Left renal pelvis (tissue), 4 donors: ENCODE measurements around the gene AP1S1. TPM values are rescaled to one million over a fixed set of nuclear protein-coding genes. Genes with fewer than 3 reads are reported as not detected.

Source experiments
- DNase-seq, 4 donors: peaks; one replicate each; pipeline ENCODE4 v3.0.0-alpha.2; 2013; ENCODE audit warnings: low read depth in 4 of 4, low spot score in 3 of 4
- polyA plus RNA-seq, 4 donors: library from polyadenylated mRNA; unstranded; fragments of 120-200 nt; gene quantifications; one replicate each; pipeline ENCODE4 v1.2.1, GENCODE V29; 2013; ENCODE audit not compliant: insufficient read length in 4 of 4

The AP1S1 gene
- polyA plus RNA-seq, 4 donors = 40.2 to 80.3 (median 71.7) TPM

DNA sequence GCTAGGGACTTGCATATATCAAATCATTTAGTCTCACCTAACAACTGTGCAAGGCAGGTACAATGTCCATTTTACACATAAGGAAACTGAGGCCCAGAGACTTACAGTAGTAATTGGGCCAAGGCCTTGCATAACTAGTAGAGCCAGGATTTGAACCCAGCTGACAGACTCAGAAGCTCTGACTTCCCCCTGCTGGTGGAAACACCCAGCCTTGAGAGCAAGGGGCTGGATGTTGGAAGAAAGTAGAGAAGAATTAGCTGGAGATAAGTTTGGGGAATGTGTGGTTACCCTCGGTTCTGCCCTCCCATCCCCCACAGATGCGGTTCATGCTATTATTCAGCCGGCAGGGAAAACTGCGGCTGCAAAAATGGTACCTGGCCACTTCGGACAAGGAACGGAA is 2.0 kb downstream of the AP1S1 start:
- no peak for DNase-seq

DNA sequence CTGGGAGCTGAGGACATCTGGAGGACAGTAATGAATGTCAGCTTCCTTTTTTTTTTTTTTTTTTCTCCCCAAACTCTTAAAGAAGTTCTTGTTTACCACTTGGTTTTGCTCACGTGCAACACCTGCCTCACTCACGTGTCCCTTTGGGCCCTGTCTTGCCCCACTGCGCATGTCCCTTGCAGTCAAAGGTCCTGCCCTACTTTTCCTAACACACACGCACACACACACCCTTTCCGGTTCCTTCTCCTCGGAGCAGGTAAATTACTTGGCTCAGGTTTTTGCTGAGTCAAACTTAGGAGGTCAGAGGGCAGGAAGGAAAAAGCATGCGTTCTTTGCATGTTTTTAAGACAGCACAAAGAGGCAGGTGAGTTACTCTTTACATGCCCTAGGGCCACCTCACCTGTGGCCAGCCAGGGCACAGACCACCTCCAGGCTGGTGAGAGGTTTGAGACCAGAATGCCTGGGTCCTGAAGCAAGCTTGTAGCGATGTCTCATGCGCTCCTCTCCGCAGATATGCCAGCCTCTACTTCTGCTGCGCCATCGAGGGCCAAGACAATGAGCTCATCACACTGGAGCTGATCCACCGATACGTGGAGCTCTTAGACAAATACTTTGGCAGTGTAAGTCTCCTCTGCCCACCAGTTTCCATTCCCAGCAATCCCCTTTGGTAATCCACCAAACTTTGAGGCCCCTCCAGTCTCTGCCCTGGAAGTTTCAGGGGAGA is 2.8 kb downstream of the AP1S1 start:
- DNase-seq = no peak

DNA sequence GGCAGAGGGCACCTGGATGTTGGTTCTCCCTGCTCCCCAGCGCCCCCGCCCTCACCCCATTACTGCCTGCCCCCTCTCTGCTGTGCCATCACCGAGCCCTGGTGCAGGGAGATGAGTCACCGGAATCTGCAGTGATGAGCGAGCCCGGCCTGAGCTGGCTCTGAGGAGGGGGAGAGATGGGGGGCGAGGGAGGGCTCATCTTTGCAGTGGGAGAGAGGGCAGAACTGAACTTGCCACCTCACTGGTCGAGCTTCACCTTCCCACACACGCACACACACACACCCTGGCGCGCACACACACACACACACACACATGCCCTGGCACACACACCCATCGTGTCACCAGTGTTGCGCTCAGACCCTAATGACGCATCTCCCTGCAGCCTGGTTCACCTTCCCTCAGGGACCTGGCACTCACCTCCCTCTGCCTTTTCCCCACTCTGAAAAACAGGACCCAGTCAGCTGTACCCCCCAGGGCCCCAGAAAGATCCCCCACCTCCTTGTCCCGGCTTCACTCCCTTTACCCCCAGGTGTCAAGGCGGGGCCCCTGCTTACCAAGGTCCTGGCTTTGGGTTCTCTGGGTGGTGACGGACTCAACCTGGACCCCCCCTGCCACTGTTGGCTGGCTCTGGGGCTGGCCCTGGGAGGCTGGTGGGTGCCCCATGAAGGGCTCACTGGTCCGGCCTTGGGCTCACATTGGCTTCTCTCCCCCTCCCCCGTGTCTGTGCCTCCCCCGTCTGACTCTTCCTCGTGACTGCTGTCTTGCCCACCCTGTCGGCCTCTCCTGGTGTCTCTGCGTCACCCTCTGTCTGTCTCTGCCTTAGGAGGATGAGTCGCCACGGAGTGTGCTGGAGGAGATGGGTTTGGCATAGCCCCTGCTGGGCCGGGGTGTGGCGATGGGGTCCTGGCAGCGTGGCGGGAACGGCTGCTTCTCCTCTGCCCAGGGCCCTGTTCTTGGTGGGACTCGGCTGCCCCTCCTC is 5.7 kb downstream of the AP1S1 start:
- DNase-seq = no peak

DNA sequence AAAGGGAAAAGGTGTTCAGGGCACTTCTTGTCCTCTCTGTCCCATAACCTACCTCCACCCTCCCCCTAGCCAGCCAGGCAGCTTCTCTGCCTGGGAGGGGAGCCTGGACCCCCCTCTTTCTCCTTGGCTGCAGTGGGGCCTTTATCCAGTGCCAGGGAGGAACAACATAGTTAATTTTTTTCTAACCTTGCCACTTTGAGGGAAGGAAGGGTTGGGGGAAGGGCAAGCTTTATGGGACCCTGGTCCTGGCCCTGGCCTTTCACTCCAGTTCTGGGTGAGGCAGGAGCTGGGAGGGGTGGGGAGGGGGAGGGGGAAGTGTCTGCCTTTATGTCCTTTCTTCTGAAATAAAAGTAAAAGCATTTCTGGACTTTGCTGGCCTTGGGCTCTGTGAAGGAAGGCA is 6.6 kb downstream of the AP1S1 start:
- no peak for DNase-seq

DNA sequence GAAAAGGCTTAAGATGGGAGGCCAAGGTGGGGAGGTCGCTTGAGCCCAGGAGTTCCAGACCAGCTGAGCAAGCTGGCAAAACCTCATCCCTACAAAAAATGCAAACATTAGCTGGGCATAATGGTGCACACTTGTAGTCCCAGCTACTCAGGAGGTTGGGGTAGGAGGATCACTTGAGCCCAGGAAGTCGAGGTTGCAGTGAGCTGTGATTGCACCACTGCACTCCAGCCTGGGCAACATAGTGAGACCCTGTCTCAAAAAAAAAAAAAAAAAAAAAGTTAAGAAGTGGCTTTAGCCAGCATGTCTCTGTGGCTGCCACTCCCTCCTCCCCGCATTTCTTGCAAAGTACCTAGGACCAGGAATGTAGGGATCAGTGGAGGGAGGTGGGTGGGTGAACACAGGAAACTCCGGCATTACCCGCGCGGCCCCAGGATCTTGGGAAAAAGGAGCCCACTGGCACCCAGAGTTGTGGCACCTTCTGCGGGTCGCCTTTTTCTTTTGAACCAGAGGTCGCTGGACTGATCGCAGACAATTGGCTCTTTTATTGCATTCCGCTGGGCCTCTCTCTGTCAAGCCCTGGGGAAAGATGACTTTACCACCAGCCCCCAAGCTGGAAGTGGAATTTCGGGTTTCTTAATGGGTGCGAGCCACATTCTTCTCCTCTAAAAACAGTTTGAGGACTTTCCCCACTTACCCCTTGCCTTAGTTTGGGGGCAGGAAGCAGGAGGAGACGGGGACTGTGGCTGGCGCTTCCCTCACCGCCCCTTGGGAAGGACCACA is 7.6 kb downstream of the AP1S1 start:
- DNase-seq = no peak

DNA sequence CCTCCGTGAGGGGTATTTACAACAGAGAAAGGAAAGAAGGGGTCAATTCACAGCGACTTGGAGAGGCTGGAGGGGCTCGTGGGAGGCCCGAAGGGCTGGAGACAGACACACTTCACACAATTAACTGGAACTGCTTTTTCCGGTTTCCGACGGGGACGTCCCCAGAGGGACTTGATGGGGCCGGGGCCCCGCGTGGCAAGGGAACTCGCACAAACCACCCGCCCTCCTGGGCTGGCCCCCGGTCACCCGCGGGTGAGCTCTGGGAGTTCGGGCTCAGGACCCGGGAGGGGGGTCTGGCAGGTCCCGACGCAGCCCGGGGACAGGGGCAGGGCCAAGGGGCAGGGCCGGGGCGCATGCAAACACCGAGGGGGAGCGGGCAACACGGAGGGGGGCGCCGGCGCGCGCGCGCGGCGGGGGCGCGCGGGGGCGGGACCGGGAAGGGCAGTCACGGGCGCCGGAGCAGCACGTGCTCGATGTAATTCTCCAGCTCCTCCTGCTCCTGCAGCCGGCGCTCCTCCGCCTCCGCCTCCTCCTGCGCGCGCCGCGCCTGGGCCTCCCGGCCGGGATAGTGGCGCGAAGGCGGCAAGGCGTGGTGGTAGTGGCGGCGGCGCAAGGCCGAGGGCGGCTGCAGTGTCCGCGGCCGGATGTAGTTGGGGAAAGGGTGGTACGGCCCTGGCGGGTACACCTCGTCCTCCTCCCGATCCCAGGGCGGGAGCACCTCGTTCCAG is 8.4 kb downstream of the AP1S1 start:
- DNase-seq = no peak

DNA sequence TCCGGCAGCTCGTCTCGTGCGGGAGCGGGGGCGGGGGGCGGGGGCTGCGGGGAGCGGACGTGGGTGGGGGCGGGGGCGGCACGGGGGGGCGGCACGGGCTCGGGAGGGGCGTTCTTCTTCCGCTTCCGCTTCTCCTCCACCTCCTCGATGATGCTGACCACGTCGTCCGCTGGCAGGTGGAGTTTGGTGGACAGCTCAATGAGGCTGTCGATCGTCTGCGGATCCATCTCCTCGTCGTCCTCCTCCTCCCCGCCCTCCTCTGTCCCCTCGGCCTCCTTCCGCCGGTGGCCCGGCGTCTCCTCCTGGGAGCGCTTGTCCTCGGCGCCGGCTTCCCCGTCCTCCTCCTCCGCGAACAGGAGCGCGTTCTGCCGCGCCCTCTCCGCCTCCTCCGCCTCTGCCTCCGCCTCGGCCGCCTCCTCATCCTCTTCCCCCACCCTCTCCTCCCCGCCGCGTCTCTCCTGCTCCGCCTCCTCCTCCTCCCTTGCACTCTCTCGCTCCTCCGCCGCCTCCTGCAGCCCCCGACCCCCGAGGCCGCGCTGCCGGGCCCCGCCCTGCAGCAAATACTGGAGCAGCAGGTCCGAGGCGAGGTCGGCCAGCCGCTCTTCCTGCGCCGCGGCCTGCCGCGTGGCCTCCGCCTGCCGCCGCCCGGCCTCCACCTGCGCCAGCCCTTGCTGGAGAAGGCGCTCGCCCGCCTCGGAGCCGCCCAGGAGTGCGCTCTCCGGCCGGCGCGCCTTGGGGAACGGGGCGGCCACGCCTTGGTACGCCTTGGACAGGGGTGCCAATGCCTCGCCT is 9.2 kb downstream of the AP1S1 start:
- no peak for DNase-seq

DNA sequence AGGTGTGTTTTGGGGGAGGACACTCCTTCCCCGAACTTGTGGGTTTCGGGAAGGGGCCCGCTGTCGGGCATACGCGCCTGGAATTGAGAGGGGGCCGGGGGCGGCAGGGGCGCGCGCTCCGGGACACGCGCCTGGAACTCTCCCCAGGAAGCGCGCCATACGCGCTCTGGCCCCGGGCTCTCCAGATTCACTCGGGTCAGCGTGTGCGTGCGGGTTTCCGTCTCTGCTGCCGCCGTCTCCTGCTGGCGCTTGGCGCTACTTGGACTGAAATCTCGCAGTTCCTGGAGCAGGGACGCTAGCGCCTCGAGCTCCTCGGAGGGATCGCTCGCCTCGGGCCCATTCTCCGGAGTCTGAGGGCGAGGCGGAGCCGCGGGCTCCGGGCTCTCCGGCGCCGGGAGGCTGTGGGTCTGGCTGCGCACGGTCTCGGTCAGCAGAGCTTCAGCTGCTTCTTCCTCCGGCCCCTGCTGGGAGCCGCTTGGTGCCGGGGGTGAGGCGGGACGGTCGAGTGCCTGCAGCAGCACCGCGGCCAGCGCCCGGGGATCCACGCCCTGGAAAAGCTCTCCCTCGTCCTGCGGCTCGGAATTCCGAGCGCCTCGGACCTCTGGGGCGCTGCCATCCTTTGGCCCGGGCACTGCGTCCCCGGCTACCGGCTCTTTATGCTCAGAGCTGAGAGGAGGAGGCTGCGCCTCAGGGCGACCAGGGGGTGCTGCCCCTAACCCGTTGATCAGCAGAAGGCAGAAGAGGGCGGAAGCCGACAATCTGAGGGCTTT is 10.0 kb downstream of the AP1S1 start:
- no peak for DNase-seq

DNA sequence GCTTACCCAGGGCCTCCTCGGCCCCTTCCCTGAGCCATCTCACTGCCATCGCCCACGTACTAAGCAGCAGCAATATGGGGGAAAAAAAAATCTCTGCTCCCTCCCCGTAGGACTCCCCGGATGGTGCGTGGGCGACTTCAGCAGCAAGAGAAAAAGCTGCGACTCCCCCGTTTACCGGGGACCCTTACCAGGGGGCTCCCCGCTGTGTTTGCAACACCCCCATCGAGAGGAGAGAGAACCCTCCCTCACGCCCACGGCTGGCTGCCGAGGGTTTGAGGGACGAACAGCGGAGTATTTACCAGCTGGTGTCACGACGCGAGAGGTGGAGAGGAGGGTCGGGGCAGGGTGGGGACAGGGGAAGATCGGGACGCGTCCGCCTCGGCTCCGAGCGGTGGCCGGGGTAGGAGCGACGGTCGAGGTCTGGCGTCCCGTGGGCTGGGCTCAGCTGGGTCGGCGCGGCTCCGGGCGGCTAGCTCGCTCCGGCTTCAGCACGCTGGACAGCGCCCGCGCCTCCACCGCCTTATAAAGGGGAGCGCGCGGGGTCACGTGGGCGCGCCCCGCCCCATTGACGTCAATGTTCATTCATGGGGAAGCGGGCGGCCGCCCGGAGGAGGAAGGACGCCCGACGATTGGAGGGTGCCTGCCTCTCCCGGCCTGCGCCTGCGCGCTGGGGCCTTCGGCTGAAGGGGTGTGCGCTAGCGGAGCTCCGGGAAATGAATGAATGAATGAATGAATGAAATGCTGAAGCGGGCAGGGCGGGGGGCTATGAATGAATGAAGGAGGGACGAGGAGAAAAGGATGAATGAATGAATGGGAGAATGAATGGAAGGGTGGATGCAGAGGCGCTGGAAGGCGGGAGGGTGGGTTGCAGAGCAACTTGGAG is 11.0 kb downstream of the AP1S1 start, which contains the start of gene VGF:
Gene VGF (minus strand): TSS at position 495 of the 883 bp plus-strand sequence. CDS start 726 bp downstream, outside the sequence.
- peak in 3 of 4 donors; percentile 78 to 81 (median 78) for DNase-seq

DNA sequence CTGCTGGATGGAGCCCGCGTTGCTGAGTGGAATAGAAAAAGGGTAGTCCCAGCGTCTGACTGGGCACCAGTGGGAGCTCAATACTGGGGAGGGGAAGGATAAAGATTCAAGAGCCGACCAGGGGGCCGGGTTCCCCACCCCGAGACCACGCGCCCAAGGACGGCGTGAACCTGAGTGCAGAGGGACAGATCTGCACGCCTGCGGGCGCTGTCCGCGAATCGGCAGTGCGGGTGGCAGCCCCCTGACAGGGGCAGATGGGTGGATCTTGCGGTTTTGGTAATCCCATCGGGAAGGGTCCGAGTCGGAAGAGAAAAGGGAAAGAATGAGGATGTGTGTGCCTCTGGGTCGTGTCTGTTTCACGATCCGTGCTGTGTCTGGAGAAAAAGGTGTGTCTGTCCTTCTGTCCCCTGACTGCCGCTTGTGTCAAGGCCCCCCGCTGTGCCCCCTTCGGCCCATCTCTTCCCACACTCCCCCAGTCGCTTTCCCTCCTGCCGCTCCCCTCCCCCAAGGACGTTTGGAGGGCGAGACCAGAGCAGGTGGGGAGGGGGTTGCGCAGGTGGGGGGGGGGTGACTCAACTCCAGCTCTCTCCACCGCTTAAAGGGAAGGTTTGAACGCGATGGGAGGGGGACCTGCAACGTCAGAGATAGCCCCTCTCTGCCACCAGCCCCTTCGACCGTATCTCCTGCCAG is 11.8 kb downstream of the AP1S1 start:
- DNase-seq = no peak

DNA sequence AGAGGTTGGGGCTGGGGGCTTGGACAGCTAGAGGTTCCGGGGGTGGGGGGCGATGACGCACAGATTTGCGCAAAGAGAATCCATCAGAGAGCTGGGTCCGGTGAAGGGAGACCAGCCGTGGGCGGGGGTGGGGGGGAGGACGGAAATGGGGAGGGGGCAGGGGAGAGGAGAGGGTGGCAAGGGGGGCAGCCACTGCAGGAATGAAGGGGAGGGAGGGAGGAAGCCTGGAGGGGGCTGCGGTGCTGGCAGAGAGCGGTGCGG is 12.3 kb downstream of the AP1S1 start:
- DNase-seq = no peak

DNA sequence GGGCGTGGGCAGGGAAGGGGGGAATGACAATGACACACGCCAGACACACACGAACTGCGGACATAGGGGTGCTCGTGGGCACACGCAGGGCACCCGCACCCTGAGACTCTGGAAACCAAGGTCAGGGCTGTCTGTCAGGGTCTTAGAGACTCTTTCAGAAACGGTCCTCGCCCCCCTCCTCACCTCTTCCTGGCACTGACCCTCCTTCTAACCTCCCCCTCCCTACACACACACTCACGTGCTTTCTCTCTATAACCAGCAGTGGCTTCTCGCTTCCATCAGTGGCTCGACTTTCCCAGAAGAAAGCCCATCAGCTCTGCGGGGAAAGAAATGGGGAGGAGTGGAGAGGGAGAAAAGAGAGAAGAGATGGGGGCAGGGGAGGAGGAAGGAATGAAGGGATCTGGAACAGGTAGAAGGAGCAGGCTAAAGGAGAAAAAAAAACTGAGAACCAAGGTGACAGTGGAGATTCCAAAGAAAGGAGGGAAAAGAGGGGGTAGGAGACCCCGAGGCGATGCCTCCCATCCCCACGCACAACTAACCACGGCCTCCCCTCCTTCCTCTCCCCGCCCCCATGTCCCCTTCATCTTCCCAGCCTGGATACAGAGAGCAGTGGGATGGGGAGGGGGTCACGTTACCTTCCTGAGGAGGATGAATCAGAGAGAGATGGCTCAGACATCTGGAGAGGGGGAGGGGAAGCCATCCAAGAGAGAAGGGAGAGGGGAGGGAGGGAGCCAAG is 12.8 kb downstream of the AP1S1 start:
- no peak for DNase-seq

DNA sequence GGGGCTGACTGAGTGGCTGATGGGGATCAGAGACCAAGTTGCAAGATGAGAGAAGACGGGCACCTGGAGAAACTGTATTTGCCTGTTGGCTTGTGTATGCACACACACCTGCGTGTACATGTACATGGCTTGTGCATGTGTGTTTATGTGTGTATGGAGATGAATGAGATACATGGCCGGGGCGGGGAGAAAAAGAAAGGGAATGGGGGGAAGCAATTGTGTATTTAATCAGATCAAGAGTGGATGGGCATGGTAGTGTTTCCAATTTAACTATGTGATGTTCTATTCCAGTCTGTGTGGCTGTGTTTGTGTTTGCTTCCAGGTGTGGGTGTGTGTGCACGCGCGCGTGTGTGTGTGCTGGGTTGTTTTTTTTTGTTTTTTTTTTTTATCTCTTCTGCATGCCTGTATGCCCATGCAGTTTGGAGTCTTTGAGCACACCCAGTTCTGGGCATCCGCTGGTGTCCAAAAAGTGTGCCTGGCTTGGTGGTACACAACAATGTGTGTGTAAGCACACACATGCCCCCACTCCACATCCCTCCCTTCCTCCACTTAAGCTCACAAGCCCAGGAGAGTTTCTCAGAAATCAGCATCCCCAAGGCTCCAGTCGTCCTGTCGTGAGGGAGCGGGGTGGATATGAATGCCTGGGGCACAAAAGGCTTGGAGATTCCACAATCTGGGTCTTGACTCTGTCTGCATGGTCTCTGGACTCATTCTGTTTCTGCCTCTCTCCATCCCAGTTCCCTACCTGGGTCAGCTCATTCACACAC is 13.6 kb downstream of the AP1S1 start:
- DNase-seq = no peak

DNA sequence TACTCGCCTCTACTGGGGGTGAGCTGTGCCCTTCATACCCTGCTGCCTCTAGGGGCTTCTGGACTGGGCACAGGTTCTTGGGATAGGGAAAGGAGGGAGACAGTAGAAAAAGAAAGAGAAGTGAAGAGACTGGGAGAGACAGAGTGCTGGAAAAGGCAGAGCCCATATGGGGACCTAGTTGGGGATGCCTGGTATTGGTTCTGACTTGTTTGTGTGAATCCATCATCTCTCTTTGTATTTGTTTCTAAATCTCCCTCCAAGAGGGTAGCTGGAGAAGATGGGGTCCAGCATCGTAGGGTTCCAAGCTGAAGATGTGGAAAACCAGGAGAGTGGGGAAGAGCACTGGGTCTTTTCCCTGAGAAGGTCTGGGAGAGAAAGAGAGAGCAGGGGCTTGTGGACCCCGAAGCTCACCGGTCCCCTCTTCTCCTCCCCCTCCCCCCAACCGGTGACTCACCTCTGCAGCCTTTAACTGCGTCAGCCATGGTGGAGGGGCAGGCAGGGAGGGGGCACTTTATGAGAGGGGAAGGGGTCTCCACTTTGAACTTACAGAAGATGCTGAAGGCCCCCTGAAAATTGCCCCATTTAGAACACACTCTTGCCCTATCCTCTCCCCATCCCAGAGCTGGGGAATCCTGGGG is 14.3 kb downstream of the AP1S1 start:
- DNase-seq = no peak

DNA sequence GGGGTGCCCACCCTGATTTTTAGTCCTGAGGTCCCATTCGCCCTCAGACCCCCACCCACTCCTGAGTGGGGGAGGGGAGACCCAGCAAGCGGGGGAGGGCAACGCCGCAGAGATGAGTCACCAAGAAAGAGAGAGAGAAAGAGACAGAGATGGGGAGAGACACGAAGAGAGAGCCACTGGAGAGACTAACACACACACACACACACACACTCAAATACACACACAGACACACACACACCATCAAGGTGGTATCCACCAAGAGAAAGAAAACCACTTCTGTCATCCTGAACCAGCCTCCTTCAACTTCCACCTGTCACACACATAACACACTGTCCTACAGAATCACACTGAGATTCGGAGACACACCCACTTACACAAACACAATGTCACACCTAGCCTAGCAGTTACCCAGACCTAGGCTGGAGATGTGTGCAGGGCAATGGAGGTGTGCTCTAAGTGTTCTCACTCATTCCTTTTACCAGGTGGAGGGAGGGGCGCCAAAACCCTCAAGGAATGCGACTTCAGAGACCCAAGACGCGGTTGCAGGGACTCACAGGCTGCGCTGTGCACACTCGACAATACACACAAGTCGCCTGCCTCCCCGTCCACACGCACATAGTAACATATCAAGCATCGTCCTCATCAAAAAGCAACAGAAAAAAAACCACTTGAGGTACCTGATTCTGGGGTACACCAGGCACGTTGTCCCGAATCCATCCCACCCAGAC is 15.0 kb downstream of the AP1S1 start:
- no peak for DNase-seq
